GM12878 (cell line): Measurements from ENCODE around the gene BRI3BP. TPM values are rescaled to one million over a fixed set of nuclear protein-coding genes. Genes with fewer than 3 reads are reported as not detected.

Source experiments
- ATAC-seq: fragments of 200-7000 bp; cut with Tn5 transposase; 3 replicates; pipeline ENCODE4 v1.9.1; 2020; ENCODE audit warnings: mild to moderate bottlenecking, moderate library complexity
- BruUV-seq: library from RNA; stranded (reverse); fragments of 400-500 nt; replicated peaks from 2 replicates; lab custom pipeline; 2021; lab: Mats Ljungman, UMichigan
- CTCF ChIA-PET: fragments of 300-600 bp; sonication (Branson Sonifier 250); formaldehyde crosslinking; extraction: SDS; loops from one replicate; lab custom pipeline; 2021; ENCODE audit warnings: inconsistent platforms; lab: Yijun Ruan, JAX
- POLR2A ChIA-PET: fragments of 350-600 bp; formaldehyde crosslinking; extraction: SDS; loops from one replicate; lab custom pipeline; 2021; ENCODE audit warnings: inconsistent platforms; lab: Charles Lee
- RAD21 ChIA-PET: fragments of 300-600 bp; sonication (Branson Sonifier 250); formaldehyde crosslinking; loops from one replicate; lab custom pipeline; 2023; ENCODE audit warnings: antibody characterized with exemption; ENCODE audit not compliant: unreplicated experiment; lab: Charles Lee
- SMC1A ChIA-PET: fragments of 300-600 bp; sonication (Branson Sonifier 250); formaldehyde crosslinking; loops from one replicate; lab custom pipeline; 2023; ENCODE audit not compliant: unreplicated experiment, uncharacterized antibody; lab: Charles Lee
- DNase-seq: peaks from one replicate; pipeline ENCODE4 v3.0.0-alpha.2; 2011; ENCODE audit warnings: low read depth, low spot score
- FAIRE-seq: peaks from 3 replicates; lab custom pipeline; 2011; peaks lifted over from hg19 to GRCh38; lab: Jason Lieb, UNC
- H2AFZ ChIP-seq: 2 replicates; pipeline ENCODE4 v1.6.0; 2011; ENCODE audit warnings: low read depth, low read length, control low read depth; ENCODE audit not compliant: control insufficient read depth
- H3K27ac ChIP-seq: 2 replicates; pipeline ENCODE4 v1.5.1; 2011; ENCODE audit warnings: control low read depth; ENCODE audit not compliant: control insufficient read depth, insufficient read depth
- H3K27me3 ChIP-seq, 2 experiments: replicated peaks in 1 of 2; 2 replicates each; pipeline versions ENCODE4 v1.6.0 to v1.6.1; 2011; ENCODE audit warnings: low read length in 1 of 2; ENCODE audit not compliant: control insufficient read depth in 2 of 2, insufficient read depth in 2 of 2
- H3K36me3 ChIP-seq, 2 experiments: 2 replicates each; pipeline ENCODE4 v1.5.1; 2011; ENCODE audit warnings: low read length in 1 of 2; ENCODE audit not compliant: control insufficient read depth in 2 of 2, insufficient read depth in 2 of 2
- H3K4me1 ChIP-seq: 2 replicates; pipeline ENCODE4 v1.6.1; 2011; ENCODE audit warnings: mild to moderate bottlenecking, low read length, moderate library complexity, mixed read lengths; ENCODE audit not compliant: control insufficient read depth, insufficient read depth
- H3K4me2 ChIP-seq: 2 replicates; pipeline ENCODE4 v1.6.0; 2011; ENCODE audit warnings: control low read depth; ENCODE audit not compliant: control insufficient read depth, insufficient read depth
- H3K4me3 ChIP-seq: fragments of 200-600 bp; sonication (generic); 2 replicates; pipeline ENCODE4 v1.5.1; 2016
- H3K79me2 ChIP-seq: 2 replicates; pipeline ENCODE4 v1.6.0; 2011; ENCODE audit warnings: low read length; ENCODE audit not compliant: control insufficient read depth, insufficient read depth
- H3K9ac ChIP-seq: 2 replicates; pipeline ENCODE4 v1.8.0; 2011; ENCODE audit warnings: low read length, control low read depth, mixed read lengths; ENCODE audit not compliant: control insufficient read depth, insufficient read depth
- H3K9me3 ChIP-seq: replicated peaks from 3 replicates; pipeline ENCODE4 v1.5.1; 2011; ENCODE audit warnings: mild to moderate bottlenecking, low read length; ENCODE audit not compliant: control insufficient read depth, insufficient read depth
- H4K20me1 ChIP-seq: 2 replicates; pipeline ENCODE4 v1.6.0; 2011; ENCODE audit not compliant: control insufficient read depth, insufficient read depth
- BMI1 ChIP-seq: fragments of 450-650 bp; IDR thresholded peaks from 2 replicates; pipeline ENCODE4 v1.6.1; 2016; ENCODE audit warnings: mild to moderate bottlenecking, moderate library complexity, borderline replicate concordance
- FOXK2 ChIP-seq: fragments of 450-650 bp; IDR thresholded peaks from 2 replicates; pipeline ENCODE4 v1.6.1; 2017; ENCODE audit warnings: mild to moderate bottlenecking, moderate library complexity
- HDAC6 ChIP-seq: fragments of 200-600 bp; sonication (generic); IDR thresholded peaks from one replicate; pipeline ENCODE4 v1.8.0; 2017; ENCODE audit warnings: antibody characterized with exemption; ENCODE audit not compliant: unreplicated experiment
- KDM1A ChIP-seq: fragments of 200-600 bp; sonication (generic); IDR thresholded peaks from 2 replicates; pipeline ENCODE4 v1.6.1; 2016; ENCODE audit warnings: borderline replicate concordance
- KLF5 ChIP-seq: fragments of 450-650 bp; IDR thresholded peaks from 2 replicates; pipeline ENCODE4 v1.6.1; 2014; ENCODE audit warnings: mild to moderate bottlenecking; ENCODE audit not compliant: partially characterized antibody
- NKRF ChIP-seq: fragments of 450-650 bp; conservative IDR thresholded peaks from 2 replicates; pipeline ENCODE4 v1.6.1; 2017; ENCODE audit warnings: mild to moderate bottlenecking, moderate library complexity
- NR2C1 ChIP-seq: fragments of 450-650 bp; IDR thresholded peaks from 2 replicates; pipeline ENCODE4 v1.6.1; 2017; ENCODE audit warnings: antibody characterized with exemption, mild to moderate bottlenecking, moderate library complexity
- RFX5 ChIP-seq: IDR thresholded peaks from 2 replicates; pipeline ENCODE4 v1.6.1; 2011; ENCODE audit warnings: low read depth, low read length, improper control_type of control experiment
- SP1 ChIP-seq: IDR thresholded peaks from one replicate; pipeline ENCODE4 v1.6.1; 2011; ENCODE audit warnings: low read depth, low read length
- STAT1 ChIP-seq: fragments of 450-650 bp; conservative IDR thresholded peaks from 2 replicates; pipeline ENCODE4 v1.6.1; 2014; ENCODE audit warnings: antibody characterized with exemption, mild to moderate bottlenecking
- ZNF207 ChIP-seq: fragments of 450-650 bp; IDR thresholded peaks from 2 replicates; pipeline ENCODE4 v1.6.1; 2014; ENCODE audit warnings: antibody characterized with exemption, mild to moderate bottlenecking, borderline replicate concordance
- ZNF622 ChIP-seq: fragments of 450-650 bp; IDR thresholded peaks from 2 replicates; pipeline ENCODE4 v1.6.1; 2017; ENCODE audit warnings: mild to moderate bottlenecking, inconsistent platforms
- ZSCAN29 ChIP-seq: fragments of 450-650 bp; IDR thresholded peaks from 2 replicates; pipeline ENCODE4 v1.6.1; 2017; ENCODE audit warnings: mild to moderate bottlenecking, moderate library complexity
- WGBS: methylation state at CpG from one replicate; pipeline ENCODE4 v1.1.6; 2016; ENCODE audit warnings: low lambda C conversion rate; ENCODE audit not compliant: insufficient replicate concordance, insufficient coverage; ENCODE audit errors: missing lambda C conversion rate; 5-methylcytosine and 5-hydroxymethylcytosine counted together
- in situ Hi-C: fragments of 300-500 bp; cut with MboI; formaldehyde crosslinking; loops from 9 replicates; pipeline ENCODE4 v1.14.3; 2018; ENCODE audit warnings: mixed read lengths
- intact Hi-C: fragments of 100-400 bp; cut with micrococcal nuclease; formaldehyde crosslinking; loops from one replicate; pipeline ENCODE4 v1.14.2; 2022; ENCODE audit not compliant: unreplicated experiment
- polyA plus RNA-seq, 11 experiments: library from polyadenylated mRNA; depleted of rRNA in 4 of 11; unstranded in 6 of 11; stranded (reverse) in 5 of 11; fragments of >200 nt; fragmentation: Nextera tagmentation in 4 of 11; fragmentation: Illumina TruSeq in 1 of 11; extraction: Ambion mirVana in 4 of 11; extraction: Trizol in 1 of 11; gene quantifications; 1 replicate in 1 of 11; 2 replicates in 10 of 11; pipeline versions ENCODE4 v1.2.1 to v1.2.3, GENCODE V29; 2011 to 2016; ENCODE audit warnings: inconsistent platforms in 2 of 11, missing spikeins in 2 of 11, low read depth in 1 of 11
- total RNA-seq, 4 experiments: library from RNA; depleted of rRNA in 3 of 4; stranded (reverse); fragments of >200 nt in 3 of 4; fragmentation: Illumina TruSeq in 1 of 4; extraction: Trizol in 1 of 4; gene quantifications; 2 replicates each; pipeline versions ENCODE4 v1.2.1 to v1.2.3, GENCODE V29; 2013 to 2021
- TF ChIP-seq, protein P1 (sequence below), 3 experiments: IDR thresholded peaks in 2 of 3; conservative IDR thresholded peaks in 1 of 3; 2 replicates each; pipeline ENCODE4 v1.5.1; 2011; ENCODE audit warnings: low read depth in 3 of 3, low read length in 3 of 3, mild to moderate bottlenecking in 3 of 3, control low read depth in 2 of 3, moderate library complexity in 2 of 3, inconsistent platforms in 1 of 3, mixed read lengths in 1 of 3; ENCODE audit not compliant: control insufficient read depth in 2 of 3, insufficient read depth in 1 of 3; ENCODE audit errors: extremely low read depth in 1 of 3

Gene BRI3BP
- total and polyA plus RNA-seq, 10 of the 15 experiments (the other 5 are each of a cell fraction or from before 2014, with no cell fraction given), result 11.5 to 37.0 (median 28.5) TPM

DNA sequence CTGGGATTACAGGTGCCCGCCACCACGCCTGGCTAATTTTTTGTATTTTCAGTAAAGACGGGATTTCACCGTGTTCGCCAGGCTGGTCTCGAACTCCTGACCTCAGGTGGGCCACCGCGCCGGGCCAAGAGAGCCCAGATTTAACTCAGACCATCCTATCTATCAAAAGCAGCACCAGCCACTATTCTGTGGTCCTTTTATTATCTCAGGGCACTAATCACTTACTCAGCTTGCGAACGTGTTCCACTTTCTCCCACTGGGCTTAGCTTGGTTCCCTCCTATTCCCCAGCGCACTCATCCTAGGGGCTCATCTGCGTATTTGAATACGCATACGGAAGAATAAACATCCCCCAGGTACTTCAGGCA is 55.6 kb downstream of the BRI3BP start:
- peak overlapping the region; percentile 83 for H2AFZ ChIP-seq
- no peaks in the 10 kb centered on the region for H3K9me3 ChIP-seq
- ATAC-seq (no peak; the same call in 2 of the 3 replicates), FAIRE-seq (no peak), DNase-seq (no peak)
- TF ChIP-seq ZNF207 (0 out of 2 replicates have a peak, but pooled peaks have one; percentile 31), KDM1A (no peak)
- in situ Hi-C loops (no loop called here), intact Hi-C loops (loop anchor here (1.0 kb wide), 1 partner anchor 16 kb away; the partner anchor contains the start of gene AACS)
- H3K4me2 ChIP-seq, result peak overlapping the region; percentile 79
- peak overlapping the region; percentile 41; the same call in 1 of the 2 replicates for H3K4me3 ChIP-seq
- no peaks in the 10 kb centered on the region for H3K79me2 ChIP-seq
- POLR2A ChIA-PET, result interaction anchor here (0.5 to 1.2 kb wide), 2 partner anchors 12 to 131 kb away, joined by 3 to 5 read pairs; no protein-coding TSS in a partner anchor
- RAD21 ChIA-PET, result no interaction called here
- BruUV-seq, result TSS peak; percentile 66
- no peaks in the 10 kb centered on the region for H3K4me1 ChIP-seq
- H3K27ac ChIP-seq, result no peak overlapping the region
- no peaks in the 10 kb centered on the region for H3K27me3 ChIP-seq
- H3K9ac ChIP-seq, result 0 out of 2 replicates have a peak overlapping the region, but pooled peaks have one; percentile 4
- no peaks in the 10 kb centered on the region for H4K20me1 ChIP-seq
- 63% methylated on average over 15 of the region's 15 CpGs for WGBS
- SMC1A ChIA-PET, result interaction anchor here (0.9 to 1.3 kb wide), 2 partner anchors 10 to 56 kb away, joined by 3 to 6 read pairs; partner anchors contain the start of gene BRI3BP
- H3K36me3 ChIP-seq, result no peaks in the 10 kb centered on the region
- CTCF ChIA-PET, result no interaction called here

DNA sequence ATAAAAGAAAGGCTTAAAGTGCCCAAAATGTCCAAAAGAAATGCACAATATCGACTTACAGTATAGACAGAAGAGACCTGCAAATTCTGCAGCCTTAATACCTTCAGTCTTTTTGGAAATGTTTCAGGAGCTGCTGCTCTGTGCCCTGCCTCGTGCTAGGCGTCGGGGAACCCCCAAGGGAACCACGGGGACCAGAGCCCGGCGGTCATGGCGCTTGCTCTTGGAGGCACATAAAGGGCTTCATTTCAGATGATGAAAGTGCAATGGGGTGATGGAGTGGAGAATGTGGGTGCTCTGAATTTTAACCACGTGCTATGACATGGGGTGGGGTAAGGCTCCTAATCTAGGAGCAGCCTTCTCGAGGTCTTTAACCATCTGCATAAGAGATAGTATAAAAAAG is 57.0 kb downstream of the BRI3BP start:
- no peak overlapping the region for H3K4me3 ChIP-seq
- intact Hi-C loops, result no loop called here
- no peak overlapping the region for H2AFZ ChIP-seq
- no peaks in the 10 kb centered on the region for H4K20me1 ChIP-seq
- no peak overlapping the region for H3K27ac ChIP-seq
- in situ Hi-C loops, result no loop called here
- no peaks in the 10 kb centered on the region for H3K4me1 ChIP-seq
- ChIA-PET CTCF (no interaction called here), POLR2A (no interaction called here), RAD21 (no interaction called here), SMC1A (interaction anchor here (0.6 kb wide), 1 partner anchor 10 kb away, joined by 3 read pairs; no protein-coding TSS in a partner anchor)
- no peaks in the 10 kb centered on the region for H3K9me3 ChIP-seq
- H3K27me3 ChIP-seq, result no peaks in the 10 kb centered on the region
- no peak for DNase-seq
- no peaks in the 10 kb centered on the region for H3K36me3 ChIP-seq
- H3K4me2 ChIP-seq, result no peak overlapping the region
- no TSS peak for BruUV-seq
- 81% methylated on average over 10 of the region's 10 CpGs for WGBS
- no peak for FAIRE-seq
- H3K9ac ChIP-seq, result no peak overlapping the region
- ATAC-seq, result no peak
- H3K79me2 ChIP-seq, result no peaks in the 10 kb centered on the region
- TF ChIP-seq HDAC6, result no peak
- TF ChIP-seq STAT1, result no peak
- no peak for TF ChIP-seq ZSCAN29
- TF ChIP-seq NKRF, result no peak
- no peak for TF ChIP-seq FOXK2
- TF ChIP-seq, protein P1, sequence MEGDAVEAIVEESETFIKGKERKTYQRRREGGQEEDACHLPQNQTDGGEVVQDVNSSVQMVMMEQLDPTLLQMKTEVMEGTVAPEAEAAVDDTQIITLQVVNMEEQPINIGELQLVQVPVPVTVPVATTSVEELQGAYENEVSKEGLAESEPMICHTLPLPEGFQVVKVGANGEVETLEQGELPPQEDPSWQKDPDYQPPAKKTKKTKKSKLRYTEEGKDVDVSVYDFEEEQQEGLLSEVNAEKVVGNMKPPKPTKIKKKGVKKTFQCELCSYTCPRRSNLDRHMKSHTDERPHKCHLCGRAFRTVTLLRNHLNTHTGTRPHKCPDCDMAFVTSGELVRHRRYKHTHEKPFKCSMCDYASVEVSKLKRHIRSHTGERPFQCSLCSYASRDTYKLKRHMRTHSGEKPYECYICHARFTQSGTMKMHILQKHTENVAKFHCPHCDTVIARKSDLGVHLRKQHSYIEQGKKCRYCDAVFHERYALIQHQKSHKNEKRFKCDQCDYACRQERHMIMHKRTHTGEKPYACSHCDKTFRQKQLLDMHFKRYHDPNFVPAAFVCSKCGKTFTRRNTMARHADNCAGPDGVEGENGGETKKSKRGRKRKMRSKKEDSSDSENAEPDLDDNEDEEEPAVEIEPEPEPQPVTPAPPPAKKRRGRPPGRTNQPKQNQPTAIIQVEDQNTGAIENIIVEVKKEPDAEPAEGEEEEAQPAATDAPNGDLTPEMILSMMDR (IDR thresholded peaks at IDR 0.05 in 2 of 3, conservative IDR thresholded peaks at IDR 0.05 in 1 of 3; ENCODE audit: control insufficient read depth in 2 of 3, extremely low read depth in 1 of 3, insufficient read depth in 1 of 3, low read depth in 3 of 3, low read length in 3 of 3), result no peak
- no peak for TF ChIP-seq KLF5
- no peak for TF ChIP-seq SP1
- TF ChIP-seq RFX5, result no peak
- TF ChIP-seq ZNF622, result no peak
- no peak for TF ChIP-seq NR2C1
- TF ChIP-seq BMI1, result no peak
